GM12874 (cell line): ENCODE results near the gene MBTPS1.

Experiments used
- CTCF ChIP-seq: IDR thresholded peaks from 2 replicates; pipeline ENCODE4 v1.5.1; 2011; ENCODE audit warnings: low read depth, mild to moderate bottlenecking, control low read depth, low read length, moderate library complexity; ENCODE audit not compliant: insufficient read depth

MBTPS1 gene

GRCh38 chr16:84054916-84055315 is 61.8 kb downstream of the MBTPS1 start:
- TF ChIP-seq CTCF = no peak

GRCh38 chr16:84054271-84054670 is 62.5 kb downstream of the MBTPS1 start:
- no peak for TF ChIP-seq CTCF

GRCh38 chr16:84053237-84053636 is 63.5 kb downstream of the MBTPS1 start:
- TF ChIP-seq CTCF = no peak

GRCh38 chr16:84052071-84052622 is 64.6 kb downstream of the MBTPS1 start:
- TF ChIP-seq CTCF = no peak

- no peak for TF ChIP-seq CTCF
Measured at GRCh38 chr16:84050316-84050715, 66.4 kb downstream of the MBTPS1 start.

- no peak for TF ChIP-seq CTCF
Measured at GRCh38 chr16:84049403-84050060, 67.2 kb downstream of the MBTPS1 start.

- no peak for TF ChIP-seq CTCF
Measured at GRCh38 chr16:84048871-84049270, 67.9 kb downstream of the MBTPS1 start.
